HCT116 (cell line): ENCODE measurements around the gene CSK. TPM values are rescaled to one million over a fixed set of nuclear protein-coding genes. Genes with fewer than 3 reads are reported as not detected.

Experiments used
- ATAC-seq: fragments of 200-7000 bp; cut with Tn5 transposase; 2 replicates; pipeline ENCODE4 v1.9.1; 2020; ENCODE audit warnings: mild to moderate bottlenecking, moderate library complexity
- BruUV-seq: library from RNA; stranded (reverse); fragments of 400-500 nt; replicated peaks from 2 replicates; lab custom pipeline; 2021; lab: Mats Ljungman, UMichigan
- CTCF ChIA-PET: fragments of 300-600 bp; sonication (Branson Sonifier 250); formaldehyde crosslinking; loops from one replicate; lab custom pipeline; 2021; ENCODE audit warnings: antibody characterized with exemption; lab: Charles Lee
- POLR2A ChIA-PET: fragments of 300-600, 350-600 bp; sonication (Branson Sonifier 250); formaldehyde crosslinking; loops from one replicate; lab custom pipeline; 2021; ENCODE audit warnings: antibody characterized with exemption; lab: Charles Lee
- RAD21 ChIA-PET, 2 experiments: fragments of 300-600 bp; sonication (Branson Sonifier 250); formaldehyde crosslinking; loops; one replicate each; lab custom pipeline; 2023; ENCODE audit warnings: low total read pairs in 2 of 2; ENCODE audit not compliant: uncharacterized antibody in 2 of 2, unreplicated experiment in 2 of 2, low non-redundant PET in 1 of 2; lab: Charles Lee
- DNase-seq: peaks from one replicate; pipeline ENCODE4 v3.0.0-alpha.2; 2010; ENCODE audit warnings: low read depth, low spot score
- H2AFZ ChIP-seq: fragments of 200-600 bp; shearing (Covaris generic), sonication (generic); 2 replicates; pipeline ENCODE4 v1.6.1; 2017; ENCODE audit warnings: low read depth, mixed run types, mixed read lengths, antibody characterized with exemption, low read length; ENCODE audit not compliant: poor library complexity, severe bottlenecking
- H3K27ac ChIP-seq: 2 replicates; pipeline ENCODE4 v1.5.1; 2012; ENCODE audit warnings: low read depth, low read length
- H3K27me3 ChIP-seq: fragments of 200-600 bp; sonication (generic); 2 replicates; pipeline ENCODE4 v1.6.1; 2016; ENCODE audit warnings: mixed run types, low read length, mixed read lengths; ENCODE audit not compliant: insufficient read depth
- H3K36me3 ChIP-seq, 2 experiments: fragments of 200-500 bp in 1 of 2; fragments of 200-600 bp in 1 of 2; sonication (Bioruptor generic) in 1 of 2; sonication (generic) in 1 of 2; 2 replicates each; pipeline versions ENCODE4 v1.5.1 to v1.6.1; 2014 to 2016; ENCODE audit warnings: low read length in 2 of 2, inconsistent platforms in 1 of 2, mixed read lengths in 1 of 2, mixed run types in 1 of 2; ENCODE audit not compliant: insufficient read depth in 2 of 2, control insufficient read depth in 1 of 2
- H3K4me1 ChIP-seq, 2 experiments: fragments of 200-600 bp in 1 of 2; sonication (generic) in 1 of 2; 2 replicates each; pipeline versions ENCODE4 v1.5.1 to v1.6.1; 2012 to 2017; ENCODE audit warnings: low read length in 2 of 2, inconsistent platforms in 1 of 2, mild to moderate bottlenecking in 1 of 2, mixed read lengths in 1 of 2, mixed run types in 1 of 2, moderate library complexity in 1 of 2; ENCODE audit not compliant: insufficient read depth in 2 of 2, control insufficient read depth in 1 of 2
- H3K4me2 ChIP-seq: fragments of 200-600 bp; sonication (generic); 2 replicates; pipeline ENCODE4 v1.6.1; 2017; ENCODE audit warnings: mixed run types, low read length, mixed read lengths
- H3K4me3 ChIP-seq, 2 experiments: fragments of 200-600 bp in 1 of 2; sonication (generic) in 1 of 2; replicated peaks in 1 of 2; 2 replicates each; pipeline ENCODE4 v1.5.1; 2011 to 2016; ENCODE audit warnings: low read length in 2 of 2, control low read depth in 1 of 2, low read depth in 1 of 2, mild to moderate bottlenecking in 1 of 2, mixed read lengths in 1 of 2, mixed run types in 1 of 2
- H3K79me2 ChIP-seq: fragments of 200-600 bp; sonication (generic); 2 replicates; pipeline ENCODE4 v1.6.1; 2017; ENCODE audit warnings: mild to moderate bottlenecking, mixed run types, low read length, moderate library complexity, mixed read lengths; ENCODE audit not compliant: insufficient read depth
- H3K9ac ChIP-seq: fragments of 200-600 bp; sonication (generic); 2 replicates; pipeline ENCODE4 v1.6.1; 2016; ENCODE audit warnings: low read length, mixed read lengths
- H3K9me2 ChIP-seq: fragments of 200-600 bp; sonication (generic), shearing (Covaris generic); 2 replicates; pipeline ENCODE4 v1.6.1; 2017; ENCODE audit warnings: mixed run types, mild to moderate bottlenecking, moderate library complexity; ENCODE audit not compliant: insufficient read depth
- H3K9me3 ChIP-seq, 2 experiments: fragments of 200-500 bp in 1 of 2; fragments of 200-600 bp in 1 of 2; sonication (Bioruptor generic) in 1 of 2; sonication (generic) in 1 of 2; 2 replicates each; pipeline ENCODE4 v1.6.1; 2014 to 2017; ENCODE audit warnings: low read length in 2 of 2, mixed read lengths in 2 of 2, inconsistent platforms in 1 of 2, low read depth in 1 of 2, mild to moderate bottlenecking in 1 of 2, mixed run types in 1 of 2, moderate library complexity in 1 of 2; ENCODE audit not compliant: control insufficient read depth in 1 of 2, insufficient read depth in 1 of 2
- H4K20me1 ChIP-seq: fragments of 200-600 bp; sonication (generic), shearing (Covaris generic); 2 replicates; pipeline ENCODE4 v1.6.1; 2017; ENCODE audit warnings: mixed run types, mild to moderate bottlenecking, moderate library complexity; ENCODE audit not compliant: insufficient read depth
- CBX3 ChIP-seq: IDR thresholded peaks from 2 replicates; pipeline ENCODE4 v1.6.1; 2012; ENCODE audit warnings: low read depth
- EGR1 ChIP-seq: IDR thresholded peaks from 2 replicates; pipeline ENCODE4 v1.6.1; 2012; ENCODE audit warnings: low read depth
- EZH2 ChIP-seq: fragments of 200-600 bp; sonication (generic); IDR thresholded peaks from 2 replicates; pipeline ENCODE4 v1.6.1; 2017; ENCODE audit warnings: antibody characterized with exemption, mixed run types
- EZH2phosphoT487 ChIP-seq: fragments of 200-600 bp; IDR thresholded peaks from 2 replicates; pipeline ENCODE4 v1.6.1; 2018; ENCODE audit warnings: antibody characterized with exemption, borderline replicate concordance
- FOSL1 ChIP-seq: IDR thresholded peaks from 2 replicates; pipeline ENCODE4 v1.6.1; 2012; ENCODE audit warnings: low read depth
- POLR2A ChIP-seq: IDR thresholded peaks from 2 replicates; pipeline ENCODE4 v1.7.0; 2011; ENCODE audit warnings: borderline replicate concordance; ENCODE audit not compliant: insufficient read depth, insufficient read length; ENCODE audit errors: extremely low read depth
- POLR2AphosphoS5 ChIP-seq: IDR thresholded peaks from 2 replicates; pipeline ENCODE4 v1.6.1; 2011; ENCODE audit warnings: mild to moderate bottlenecking, low read depth, low read length, moderate library complexity
- RAD21 ChIP-seq: IDR thresholded peaks from 2 replicates; pipeline ENCODE4 v1.6.1; 2012; ENCODE audit warnings: low read depth, mild to moderate bottlenecking
- SIN3A ChIP-seq: IDR thresholded peaks from 2 replicates; pipeline ENCODE4 v1.6.1; 2012; ENCODE audit warnings: low read depth
- SP1 ChIP-seq: IDR thresholded peaks from 2 replicates; pipeline ENCODE4 v1.6.1; 2012; ENCODE audit warnings: low read depth
- SRF ChIP-seq: IDR thresholded peaks from 2 replicates; pipeline ENCODE4 v1.6.1; 2012; ENCODE audit warnings: low read depth
- YY1 ChIP-seq: IDR thresholded peaks from 2 replicates; pipeline ENCODE4 v1.6.1; 2011; ENCODE audit warnings: low read length, low read depth, moderate library complexity, mild to moderate bottlenecking; ENCODE audit not compliant: insufficient replicate concordance; ENCODE audit errors: extremely low read depth
- ZFX ChIP-seq: fragments of 450-650 bp; IDR thresholded peaks from 2 replicates; pipeline ENCODE4 v1.6.1; 2017
- ZNF274 ChIP-seq: fragments of 200-500 bp; sonication (Bioruptor generic); IDR thresholded peaks from 2 replicates; pipeline ENCODE4 v1.6.1; 2014; ENCODE audit warnings: mild to moderate bottlenecking, low read depth, low read length, inconsistent platforms
- intact Hi-C: fragments of 100-400 bp; cut with micrococcal nuclease; formaldehyde crosslinking; loops from 2 replicates; pipeline ENCODE4 v1.10.0; 2022
- total RNA-seq: library from RNA; stranded (reverse); gene quantifications from one replicate; pipeline ENCODE4 v1.2.1, GENCODE V29; 2021; ENCODE audit not compliant: unreplicated experiment
- TF ChIP-seq, protein P1 (sequence below): IDR thresholded peaks from 2 replicates; pipeline ENCODE4 v1.6.1; 2012
- TF ChIP-seq, protein P2 (sequence below), 3 experiments: fragments of 200-600 bp in 1 of 3; sonication (generic) in 1 of 3; IDR thresholded peaks in 2 of 3; conservative IDR thresholded peaks in 1 of 3; 2 replicates each; pipeline ENCODE4 v1.5.1; 2012 to 2017; ENCODE audit warnings: low read depth in 2 of 3, low read length in 2 of 3, antibody characterized with exemption in 1 of 3, borderline replicate concordance in 1 of 3, control low read depth in 1 of 3, mild to moderate bottlenecking in 1 of 3, mixed read lengths in 1 of 3, mixed run types in 1 of 3, moderate library complexity in 1 of 3; ENCODE audit not compliant: insufficient read depth in 1 of 3

CSK gene
- total RNA-seq, 1 experiment from 2014 or later, result 72.2 TPM

DNA sequence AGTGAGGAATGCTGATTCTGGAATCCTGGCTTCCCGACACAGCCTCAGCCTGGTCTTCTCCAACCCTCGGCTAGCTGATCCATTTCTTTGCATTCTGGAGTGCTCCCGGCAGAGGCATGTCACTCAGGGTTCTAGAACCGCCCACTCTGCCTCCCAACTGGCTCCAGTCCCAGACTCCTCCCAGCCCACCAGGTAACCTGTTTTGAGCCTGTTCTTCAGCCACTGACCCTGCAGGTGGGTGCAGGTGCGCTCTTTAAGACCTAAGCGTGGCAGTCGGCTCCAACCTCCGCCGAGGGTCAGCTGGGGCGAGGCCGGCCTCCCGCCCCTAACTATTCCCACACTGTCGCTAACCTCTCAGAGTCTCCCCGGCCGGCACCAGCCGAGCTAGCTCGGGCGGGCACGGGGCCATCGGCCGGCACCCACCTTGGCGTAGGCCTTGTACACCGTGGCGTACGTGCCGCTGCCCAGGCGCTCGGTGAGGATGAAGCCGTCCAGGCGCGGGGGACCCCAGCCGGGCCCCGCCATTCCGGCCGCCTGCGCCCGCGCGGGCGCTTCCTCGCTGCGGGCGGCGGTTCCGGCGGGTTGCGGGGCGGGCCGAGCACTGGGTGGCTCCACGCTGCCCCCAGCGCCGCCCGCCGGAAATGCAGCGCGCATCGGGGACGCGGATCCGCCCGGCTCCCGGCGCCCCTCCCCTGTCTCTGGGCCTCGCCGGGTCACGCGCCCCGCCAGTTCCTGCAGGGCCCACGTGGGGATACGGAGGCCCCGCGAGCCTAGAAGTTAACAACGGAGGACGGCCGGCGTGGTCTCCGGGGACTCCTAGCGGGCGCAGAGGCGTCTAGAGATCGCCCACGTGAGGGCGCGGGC is 60.9 kb downstream of the CSK start, which contains the start of gene ULK3:
Gene ULK3, minus strand, starts transcription at position 576 of the 864 bp plus-strand sequence. Its CDS starts 51 bp downstream, at position 525.
- intact Hi-C loops, result loop anchor here (2.0 kb wide), 1 partner anchor 30 kb away; the partner anchor contains the start of gene SCAMP2
- TF ChIP-seq SIN3A, result peak; percentile 87
- TF ChIP-seq, protein P1, sequence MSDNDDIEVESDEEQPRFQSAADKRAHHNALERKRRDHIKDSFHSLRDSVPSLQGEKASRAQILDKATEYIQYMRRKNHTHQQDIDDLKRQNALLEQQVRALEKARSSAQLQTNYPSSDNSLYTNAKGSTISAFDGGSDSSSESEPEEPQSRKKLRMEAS, result peak; percentile 96
- TF ChIP-seq CBX3, result no peak
- TF ChIP-seq EZH2phosphoT487, result no peak
- TF ChIP-seq POLR2AphosphoS5, result peak; percentile 78
- TF ChIP-seq EZH2, result no peak
- peak; percentile 55 for TF ChIP-seq POLR2A
- peak; percentile 79; the same call in 1 of the 2 replicates for TF ChIP-seq ZFX
- TF ChIP-seq YY1, result peak; percentile 26
- no peak for TF ChIP-seq FOSL1
- TF ChIP-seq SRF, result no peak
- TF ChIP-seq RAD21, result peak; percentile 41; the same call in 1 of the 2 replicates
- TF ChIP-seq, protein P2, sequence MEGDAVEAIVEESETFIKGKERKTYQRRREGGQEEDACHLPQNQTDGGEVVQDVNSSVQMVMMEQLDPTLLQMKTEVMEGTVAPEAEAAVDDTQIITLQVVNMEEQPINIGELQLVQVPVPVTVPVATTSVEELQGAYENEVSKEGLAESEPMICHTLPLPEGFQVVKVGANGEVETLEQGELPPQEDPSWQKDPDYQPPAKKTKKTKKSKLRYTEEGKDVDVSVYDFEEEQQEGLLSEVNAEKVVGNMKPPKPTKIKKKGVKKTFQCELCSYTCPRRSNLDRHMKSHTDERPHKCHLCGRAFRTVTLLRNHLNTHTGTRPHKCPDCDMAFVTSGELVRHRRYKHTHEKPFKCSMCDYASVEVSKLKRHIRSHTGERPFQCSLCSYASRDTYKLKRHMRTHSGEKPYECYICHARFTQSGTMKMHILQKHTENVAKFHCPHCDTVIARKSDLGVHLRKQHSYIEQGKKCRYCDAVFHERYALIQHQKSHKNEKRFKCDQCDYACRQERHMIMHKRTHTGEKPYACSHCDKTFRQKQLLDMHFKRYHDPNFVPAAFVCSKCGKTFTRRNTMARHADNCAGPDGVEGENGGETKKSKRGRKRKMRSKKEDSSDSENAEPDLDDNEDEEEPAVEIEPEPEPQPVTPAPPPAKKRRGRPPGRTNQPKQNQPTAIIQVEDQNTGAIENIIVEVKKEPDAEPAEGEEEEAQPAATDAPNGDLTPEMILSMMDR (IDR thresholded peaks at IDR 0.05 in 2 of 3, conservative IDR thresholded peaks at IDR 0.05 in 1 of 3; ENCODE audit: borderline replicate concordance in 1 of 3, insufficient read depth in 1 of 3, low read depth in 2 of 3, low read length in 2 of 3), result peak in 2 of 3 experiments; percentile 18 to 45; a peak in 2 of 6 replicates
- TF ChIP-seq EGR1, result peak; percentile 72
- TF ChIP-seq ZNF274, result no peak
- TF ChIP-seq SP1, result no peak
- peak within 1 kb of the TSS; percentile 22 for H2AFZ ChIP-seq
- H3K9ac ChIP-seq, result peak within 1 kb of the TSS; percentile 88
- H3K9me3 ChIP-seq, result no peaks in the 10 kb centered on the region
- ChIA-PET RAD21 (interaction anchor here (1.0 to 1.6 kb wide), 2 partner anchors 59 to 74 kb away, joined by 3 to 4 read pairs; no protein-coding TSS in a partner anchor), POLR2A (interaction anchor here (0.7 to 1.0 kb wide), 2 partner anchors 13 to 359 kb away, joined by 3 to 10 read pairs; partner anchors contain the start of gene C15orf39), CTCF (interaction anchor here (0.6 to 1.9 kb wide), 7 partner anchors 16 to 205 kb away, joined by 3 to 8 read pairs (median 4); no protein-coding TSS in a partner anchor)
- DNase-seq, result peak; percentile 61
- H3K27ac ChIP-seq, result peak within 1 kb of the TSS; percentile 93
- H3K36me3 ChIP-seq, result peaks cover 9 to 16% of the 10 kb centered on the region in 2 experiments; a peak in 2 of 4 replicates
- no peaks in the 10 kb centered on the region for H3K9me2 ChIP-seq
- no peaks in the 10 kb centered on the region for H3K27me3 ChIP-seq
- peak within 1 kb of the TSS; percentile 53 to 78 for H3K4me3 ChIP-seq
- H3K79me2 ChIP-seq, result peaks cover 6% of the 10 kb centered on the region; the same call in 1 of the 2 replicates
- peak; percentile 91 for ATAC-seq
- H3K4me2 ChIP-seq, result peak within 1 kb of the TSS; percentile 90
- peaks cover 9 to 21% of the 10 kb centered on the region in 2 experiments; a peak in 3 of 4 replicates for H3K4me1 ChIP-seq
- no TSS peak for BruUV-seq
- no peaks in the 10 kb centered on the region for H4K20me1 ChIP-seq
